Suppressor macrophage treated with lipopolysaccharide for 1 hour (primary cell): ENCODE measurements around the gene IFNG.

Experiments used
- DNase-seq, 3 donors: peaks; one replicate each; pipeline ENCODE4 v3.0.0-alpha.2; 2020 to 2022

IFNG gene

GRCh38 chr12:68166317-68166831 is 6.8 kb upstream of the IFNG start:
- DNase-seq = no peak

- no peak for DNase-seq
Observed at GRCh38 chr12:68163560-68164081, 4.1 kb upstream of the IFNG start.

GRCh38 chr12:68162374-68162773 is 2.8 kb upstream of the IFNG start:
- DNase-seq = no peak

GRCh38 chr12:68158432-68158831 is 1.1 kb downstream of the IFNG start:
- peak; percentile 27 to 50 (median 49) for DNase-seq

- DNase-seq = no peak
Observed at GRCh38 chr12:68157380-68157779, 2.2 kb downstream of the IFNG start.

GRCh38 chr12:68156636-68157035 is 2.9 kb downstream of the IFNG start:
- no peak for DNase-seq

- DNase-seq = no peak
Observed at GRCh38 chr12:68154779-68155178, 4.8 kb downstream of the IFNG start.

GRCh38 chr12:68148261-68148951 is 11.1 kb downstream of the IFNG start:
- DNase-seq = no peak

- DNase-seq = no peak
Observed at GRCh38 chr12:68140556-68140955, 19.0 kb downstream of the IFNG start.

- DNase-seq = peak; percentile 8 to 44 (median 29)
Observed at GRCh38 chr12:68139941-68140340, 19.6 kb downstream of the IFNG start.

GRCh38 chr12:68139001-68139400 is 20.5 kb downstream of the IFNG start:
- DNase-seq = peak; percentile 26 to 33 (median 27)

- peak; percentile 19 to 55 (median 29) for DNase-seq
Observed at GRCh38 chr12:68138480-68138879, 21.1 kb downstream of the IFNG start.

GRCh38 chr12:68137335-68137830 is 22.2 kb downstream of the IFNG start:
- DNase-seq = no peak

- DNase-seq = no peak
Observed at GRCh38 chr12:68135520-68135919, 24.0 kb downstream of the IFNG start.

- no peak for DNase-seq
Observed at GRCh38 chr12:68131867-68132414, 27.6 kb downstream of the IFNG start.

- DNase-seq = no peak
Observed at GRCh38 chr12:68129979-68130378, 29.6 kb downstream of the IFNG start.

GRCh38 chr12:68122236-68122920 is 37.2 kb downstream of the IFNG start:
- DNase-seq = no peak

- no peak for DNase-seq
Observed at GRCh38 chr12:68121143-68121542, 38.4 kb downstream of the IFNG start.

GRCh38 chr12:68119724-68120211 is 39.8 kb downstream of the IFNG start:
- DNase-seq = peak in 1 of 3 donors; percentile 26

- DNase-seq = no peak
Observed at GRCh38 chr12:68119250-68119649, 40.3 kb downstream of the IFNG start.

- DNase-seq = no peak
Observed at GRCh38 chr12:68118096-68118755, 41.3 kb downstream of the IFNG start.

- no peak for DNase-seq
Observed at GRCh38 chr12:68117661-68118060, 41.9 kb downstream of the IFNG start.

GRCh38 chr12:68115281-68115680 is 44.3 kb downstream of the IFNG start:
- peak; percentile 62 to 67 (median 62) for DNase-seq
